Neural crest cell (in vitro differentiated cells): ENCODE results near the gene GPATCH2. TPM values are rescaled to one million over a fixed set of nuclear protein-coding genes. Genes with fewer than 3 reads are reported as not detected.

Experiments
- DNase-seq: peaks from one replicate; pipeline ENCODE4 v3.0.0; 2021; ENCODE audit warnings: low read depth, mixed read lengths, low spot score
- H3K27ac Mint-ChIP-seq: one replicate; pipeline ENCODE4 v1.8.0; 2021; ENCODE audit warnings: mild to moderate bottlenecking, mixed read lengths; ENCODE audit not compliant: unreplicated experiment
- H3K27me3 Mint-ChIP-seq: 2 replicates; pipeline ENCODE4 v1.8.0; 2021; ENCODE audit warnings: low read depth, mild to moderate bottlenecking, mixed read lengths
- H3K36me3 Mint-ChIP-seq: 2 replicates; pipeline ENCODE4 v1.8.0; 2021; ENCODE audit warnings: low read depth, mild to moderate bottlenecking, mixed read lengths
- H3K4me1 Mint-ChIP-seq: 2 replicates; pipeline ENCODE4 v1.8.0; 2021; ENCODE audit warnings: mixed read lengths
- H3K4me3 Mint-ChIP-seq: one replicate; pipeline ENCODE4 v1.8.0; 2021; ENCODE audit warnings: mild to moderate bottlenecking, mixed read lengths
- H3K9me3 Mint-ChIP-seq: 2 replicates; pipeline ENCODE4 v1.8.0; 2021; ENCODE audit warnings: mixed read lengths
- CTCF ChIP-seq: fragments of 200-600 bp; sonication (generic); conservative IDR thresholded peaks from 2 replicates; pipeline ENCODE4 v1.5.0; 2021; ENCODE audit warnings: antibody characterized with exemption, mild to moderate bottlenecking
- total RNA-seq: library from RNA; stranded (reverse); gene quantifications from 2 replicates; pipeline ENCODE4 v1.2.1, GENCODE V29; 2021

Gene GPATCH2
- total RNA-seq, 1 donor from 2014 or later, result 16.6 TPM

- no peak for DNase-seq
Observed at GRCh38 chr1:217553949-217554509, 76.9 kb downstream of the GPATCH2 start.

GRCh38 chr1:217552339-217552951 lies 78.4 kb downstream of the GPATCH2 start:
- TF ChIP-seq CTCF, result no peak
- H3K4me1 Mint-ChIP-seq, result peaks cover 3% of the 10 kb centered on the region
- peaks cover 8% of the 10 kb centered on the region for H3K9me3 Mint-ChIP-seq
- no peaks in the 10 kb centered on the region for H3K27me3 Mint-ChIP-seq
- no peak for DNase-seq
- H3K36me3 Mint-ChIP-seq, result peaks cover 12% of the 10 kb centered on the region
- H3K4me3 Mint-ChIP-seq, result no peak overlapping the region
- no peak overlapping the region for H3K27ac Mint-ChIP-seq

More at GRCh38 chr1:217553949-217554509, 76.9 kb downstream of the GPATCH2 start:
- Mint-ChIP-seq H3K4me1 (peaks cover 3% of the 10 kb centered on the region), H3K9me3 (peaks cover 4% of the 10 kb centered on the region), H3K36me3 (peaks cover 3% of the 10 kb centered on the region), H3K27ac (no peak overlapping the region), H3K4me3 (no peak overlapping the region), H3K27me3 (no peaks in the 10 kb centered on the region)
- TF ChIP-seq CTCF, result no peak

- DNase-seq, result no peak
- TF ChIP-seq CTCF, result no peak
- Mint-ChIP-seq H3K4me1 (peaks cover 6% of the 10 kb centered on the region), H3K4me3 (no peak overlapping the region), H3K9me3 (peaks cover 6% of the 10 kb centered on the region), H3K27ac (no peak overlapping the region), H3K27me3 (no peaks in the 10 kb centered on the region), H3K36me3 (peaks cover 15% of the 10 kb centered on the region)
Observed at GRCh38 chr1:217542837-217543236, 88.1 kb downstream of the GPATCH2 start.

GRCh38 chr1:217542136-217542777 lies 88.6 kb downstream of the GPATCH2 start:
- Mint-ChIP-seq H3K9me3 (peaks cover 5% of the 10 kb centered on the region), H3K27me3 (no peaks in the 10 kb centered on the region), H3K27ac (peak overlapping the region; percentile 20), H3K4me1 (peaks cover 6% of the 10 kb centered on the region), H3K4me3 (no peak overlapping the region), H3K36me3 (peaks cover 9% of the 10 kb centered on the region)
- TF ChIP-seq CTCF, result no peak
- no peak for DNase-seq

GRCh38 chr1:217540321-217540720 lies 90.6 kb downstream of the GPATCH2 start:
- Mint-ChIP-seq H3K4me1 (peaks cover 6% of the 10 kb centered on the region), H3K4me3 (no peak overlapping the region), H3K27me3 (no peaks in the 10 kb centered on the region), H3K27ac (no peak overlapping the region), H3K36me3 (no peaks in the 10 kb centered on the region), H3K9me3 (no peaks in the 10 kb centered on the region)
- no peak for TF ChIP-seq CTCF
- DNase-seq, result no peak
